Upper lobe of right lung (tissue), 1 donor: ENCODE data around the gene DCP1B. TPM values are rescaled to one million over a fixed set of nuclear protein-coding genes. Genes with fewer than 3 reads are reported as not detected.

ENCODE experiments used
- ATAC-seq: fragments of 200-7000 bp; cut with Tn5 transposase; one replicate; pipeline ENCODE4 v1.9.1; 2020; ENCODE audit warnings: mild to moderate bottlenecking, moderate library complexity
- DNase-seq: peaks from one replicate; pipeline ENCODE4 v3.0.0-alpha.2; 2020
- H3K27ac ChIP-seq: fragments of 200-600 bp; one replicate; pipeline ENCODE4 v1.8.0; 2022
- H3K27me3 ChIP-seq: fragments of 200-600 bp; one replicate; pipeline ENCODE4 v1.8.0; 2022; ENCODE audit warnings: mild to moderate bottlenecking
- H3K36me3 ChIP-seq: fragments of 200-600 bp; one replicate; pipeline ENCODE4 v1.8.0; 2022
- H3K4me1 ChIP-seq: fragments of 200-600 bp; one replicate; pipeline ENCODE4 v1.8.0; 2022
- H3K4me3 ChIP-seq: fragments of 200-600 bp; one replicate; pipeline ENCODE4 v1.8.0; 2022; ENCODE audit warnings: mild to moderate bottlenecking
- H3K9me3 ChIP-seq: fragments of 200-600 bp; one replicate; pipeline ENCODE4 v1.8.0; 2022
- intact Hi-C: fragments of 100-400 bp; cut with DNase I; formaldehyde crosslinking; loops from one replicate; pipeline ENCODE4 v1.11.0; 2022
- total RNA-seq: library from RNA; stranded (reverse); fragmentation: NEBNext Ultra II Directional; extraction: Animal tissue kit (Norgen Biotek cat#: 25700); gene quantifications from one replicate; pipeline ENCODE4 v1.2.1, GENCODE V29; 2021
- TF ChIP-seq, protein P1 (sequence below): fragments of 200-600 bp; IDR thresholded peaks from one replicate; pipeline ENCODE4 v1.8.0; 2022; ENCODE audit warnings: antibody characterized with exemption
- donor health status: DM: no; HTN: yes; CAD: no; lungs with severe emphysema.

DCP1B gene
- total RNA-seq, 1 donor from 2014 or later = 12.8 TPM

DNA sequence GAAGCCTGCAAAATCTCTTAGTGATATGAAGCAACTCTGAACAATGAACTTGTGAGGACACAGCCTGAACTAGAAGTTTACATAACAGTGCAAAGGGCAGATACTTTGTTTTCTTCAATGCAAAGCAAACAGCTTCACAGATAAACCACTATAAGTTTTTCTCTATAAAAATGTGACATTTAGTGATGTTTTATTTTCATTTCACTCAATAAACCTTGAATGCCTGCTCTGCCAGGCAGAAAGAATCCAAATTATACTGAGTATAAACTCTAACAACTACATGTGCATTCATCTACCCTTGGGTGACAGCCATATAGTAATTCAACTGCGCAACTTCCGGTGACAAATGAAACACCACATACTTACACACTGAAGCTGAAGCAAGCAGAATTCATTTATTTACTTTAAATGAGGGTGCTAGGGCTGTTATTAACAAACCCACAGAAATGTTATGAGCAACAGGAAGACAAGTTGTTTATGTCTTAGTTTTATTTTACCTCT is 10.3 kb downstream of the DCP1B start:
- ATAC-seq (peak; percentile 27), DNase-seq (no peak)
- Histone ChIP-seq H3K27me3 (no peaks in the 10 kb centered on the region), H3K9me3 (no peaks in the 10 kb centered on the region), H3K36me3 (peaks cover 49% of the 10 kb centered on the region), H3K27ac (peak overlapping the region; percentile 52), H3K4me3 (no peak overlapping the region), H3K4me1 (no peaks in the 10 kb centered on the region)
- intact Hi-C loops = no loop called here
- TF ChIP-seq, protein P1, sequence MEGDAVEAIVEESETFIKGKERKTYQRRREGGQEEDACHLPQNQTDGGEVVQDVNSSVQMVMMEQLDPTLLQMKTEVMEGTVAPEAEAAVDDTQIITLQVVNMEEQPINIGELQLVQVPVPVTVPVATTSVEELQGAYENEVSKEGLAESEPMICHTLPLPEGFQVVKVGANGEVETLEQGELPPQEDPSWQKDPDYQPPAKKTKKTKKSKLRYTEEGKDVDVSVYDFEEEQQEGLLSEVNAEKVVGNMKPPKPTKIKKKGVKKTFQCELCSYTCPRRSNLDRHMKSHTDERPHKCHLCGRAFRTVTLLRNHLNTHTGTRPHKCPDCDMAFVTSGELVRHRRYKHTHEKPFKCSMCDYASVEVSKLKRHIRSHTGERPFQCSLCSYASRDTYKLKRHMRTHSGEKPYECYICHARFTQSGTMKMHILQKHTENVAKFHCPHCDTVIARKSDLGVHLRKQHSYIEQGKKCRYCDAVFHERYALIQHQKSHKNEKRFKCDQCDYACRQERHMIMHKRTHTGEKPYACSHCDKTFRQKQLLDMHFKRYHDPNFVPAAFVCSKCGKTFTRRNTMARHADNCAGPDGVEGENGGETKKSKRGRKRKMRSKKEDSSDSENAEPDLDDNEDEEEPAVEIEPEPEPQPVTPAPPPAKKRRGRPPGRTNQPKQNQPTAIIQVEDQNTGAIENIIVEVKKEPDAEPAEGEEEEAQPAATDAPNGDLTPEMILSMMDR = no peak

DNA sequence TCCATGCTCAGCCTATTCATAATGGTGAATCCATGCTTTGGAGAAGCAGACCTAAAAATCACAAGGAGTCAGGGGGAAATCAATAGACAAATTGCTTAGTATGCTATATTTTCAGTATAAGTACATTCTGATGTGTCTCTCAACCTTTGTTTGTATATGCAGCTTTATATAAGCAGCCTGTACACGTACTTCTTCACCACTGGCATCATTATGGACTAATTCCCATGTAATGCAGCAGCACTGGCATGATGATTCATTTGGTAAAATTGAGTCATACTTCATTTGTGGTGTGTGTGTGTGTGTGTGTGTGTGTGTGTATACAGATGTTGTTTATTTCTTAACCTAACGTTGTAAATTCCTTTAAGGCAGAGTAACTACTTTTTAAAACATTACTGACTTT is 10.9 kb downstream of the DCP1B start:
- TF ChIP-seq, protein P1 = no peak
- DNase-seq (no peak), ATAC-seq (no peak)
- Histone ChIP-seq H3K9me3 (no peaks in the 10 kb centered on the region), H3K27ac (peak overlapping the region; percentile 47), H3K36me3 (peaks cover 53% of the 10 kb centered on the region), H3K4me3 (no peak overlapping the region), H3K27me3 (no peaks in the 10 kb centered on the region), H3K4me1 (no peaks in the 10 kb centered on the region)
- intact Hi-C loops = no loop called here

DNA sequence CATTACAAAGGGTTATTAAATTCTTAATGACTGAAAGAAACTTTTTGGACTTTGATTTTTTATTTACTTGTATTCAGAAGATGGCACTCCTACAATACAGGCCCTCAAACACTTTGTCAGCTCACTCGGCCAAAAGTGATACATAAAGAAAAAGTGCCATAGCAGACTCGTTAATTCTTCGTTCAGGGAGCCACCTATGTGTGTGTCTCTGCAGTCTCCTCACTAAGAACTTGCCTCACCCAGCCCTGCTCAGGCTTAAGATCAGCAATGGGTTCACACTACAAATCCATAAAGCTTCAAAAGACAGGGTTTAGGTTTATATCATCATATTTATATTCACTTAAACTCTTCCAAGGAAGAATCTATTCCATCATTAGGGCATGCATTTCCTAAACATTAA is 11.5 kb downstream of the DCP1B start:
- Histone ChIP-seq H3K27ac (peak overlapping the region; percentile 47), H3K27me3 (no peaks in the 10 kb centered on the region), H3K4me1 (no peaks in the 10 kb centered on the region), H3K36me3 (peaks cover 59% of the 10 kb centered on the region), H3K4me3 (no peak overlapping the region), H3K9me3 (no peaks in the 10 kb centered on the region)
- ATAC-seq (no peak), DNase-seq (no peak)
- TF ChIP-seq, protein P1 = no peak
- intact Hi-C loops = no loop called here

DNA sequence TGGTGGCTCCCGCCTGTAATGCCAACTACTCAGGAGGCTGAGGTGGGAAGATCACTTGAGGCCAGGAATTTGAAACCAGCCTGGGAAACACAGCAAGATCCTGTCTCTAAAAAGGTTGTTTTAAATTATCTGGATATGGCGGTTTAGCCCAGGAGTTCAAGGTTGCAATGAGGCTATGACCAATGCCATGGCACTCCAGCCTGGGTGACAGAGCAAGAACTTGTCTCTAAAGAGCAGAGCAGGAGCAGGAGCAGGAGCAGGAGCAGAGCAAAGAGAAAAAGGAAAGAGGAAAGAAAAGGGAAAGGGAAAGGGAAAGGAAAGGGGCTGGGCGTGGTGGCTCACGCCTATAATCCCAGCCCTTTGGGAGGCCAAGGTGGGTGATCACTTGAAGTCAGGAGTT is 15.1 kb downstream of the DCP1B start:
- Histone ChIP-seq H3K4me1 (no peaks in the 10 kb centered on the region), H3K4me3 (no peak overlapping the region), H3K27me3 (no peaks in the 10 kb centered on the region), H3K9me3 (peaks cover 6% of the 10 kb centered on the region), H3K36me3 (peaks cover 60% of the 10 kb centered on the region), H3K27ac (no peak overlapping the region)
- ATAC-seq = no peak
- intact Hi-C loops = no loop called here
- TF ChIP-seq, protein P1 = no peak
- no peak for DNase-seq

DNA sequence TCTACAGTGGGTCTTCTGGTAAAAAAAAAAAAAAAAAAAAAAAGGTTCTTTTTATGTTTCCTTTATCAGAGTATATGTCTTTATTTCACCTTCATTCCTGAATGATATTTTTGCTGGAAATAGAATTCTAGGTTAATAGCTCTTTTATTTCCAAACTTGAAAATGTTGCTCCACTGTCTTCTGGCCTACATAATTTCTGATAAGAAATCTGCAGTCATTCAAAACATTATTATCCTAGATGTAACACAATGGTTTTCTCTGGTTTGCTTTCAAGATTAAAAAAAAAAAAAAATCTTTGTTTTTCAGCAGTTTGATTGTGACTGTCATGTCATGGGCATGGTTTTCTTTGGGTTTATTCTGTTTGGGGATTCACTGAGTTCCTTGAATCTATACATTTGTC is 19.5 kb downstream of the DCP1B start:
- peaks cover 27% of the 10 kb centered on the region for H3K36me3 ChIP-seq
- H3K27ac ChIP-seq = no peak overlapping the region
- H3K4me3 ChIP-seq = no peak overlapping the region
- intact Hi-C loops = no loop called here
- peaks cover 6% of the 10 kb centered on the region for H3K9me3 ChIP-seq
- no peaks in the 10 kb centered on the region for H3K4me1 ChIP-seq
- ATAC-seq = no peak
- TF ChIP-seq, protein P1 = no peak
- H3K27me3 ChIP-seq = no peaks in the 10 kb centered on the region
- DNase-seq = no peak

DNA sequence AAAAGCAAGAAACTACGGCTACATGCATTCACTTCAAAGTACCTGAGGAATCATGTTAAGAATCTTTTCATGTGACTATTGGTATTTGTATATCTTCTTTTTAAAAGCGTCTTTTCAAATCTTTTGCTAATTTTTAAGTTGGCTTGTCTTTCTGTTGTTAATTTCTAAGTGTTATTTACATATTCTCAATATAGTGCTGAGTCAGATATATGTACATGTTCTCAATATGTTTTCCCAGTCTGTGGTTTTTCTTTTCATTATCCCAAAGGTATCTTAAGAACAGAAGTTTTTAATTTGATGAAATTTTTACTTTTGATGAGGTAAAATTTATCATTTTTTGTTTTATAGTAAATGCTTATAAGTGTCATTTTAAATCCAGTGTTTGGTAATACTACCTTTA is 24.0 kb downstream of the DCP1B start:
- Histone ChIP-seq H3K4me1 (peaks cover 5% of the 10 kb centered on the region), H3K27me3 (no peaks in the 10 kb centered on the region), H3K9me3 (peaks cover 6% of the 10 kb centered on the region), H3K4me3 (no peak overlapping the region), H3K36me3 (no peaks in the 10 kb centered on the region), H3K27ac (no peak overlapping the region)
- intact Hi-C loops = no loop called here
- ATAC-seq (no peak), DNase-seq (no peak)
- TF ChIP-seq, protein P1 = no peak
